ENCODE measurements around the gene PPP3CA.

The PPP3CA gene

DNA sequence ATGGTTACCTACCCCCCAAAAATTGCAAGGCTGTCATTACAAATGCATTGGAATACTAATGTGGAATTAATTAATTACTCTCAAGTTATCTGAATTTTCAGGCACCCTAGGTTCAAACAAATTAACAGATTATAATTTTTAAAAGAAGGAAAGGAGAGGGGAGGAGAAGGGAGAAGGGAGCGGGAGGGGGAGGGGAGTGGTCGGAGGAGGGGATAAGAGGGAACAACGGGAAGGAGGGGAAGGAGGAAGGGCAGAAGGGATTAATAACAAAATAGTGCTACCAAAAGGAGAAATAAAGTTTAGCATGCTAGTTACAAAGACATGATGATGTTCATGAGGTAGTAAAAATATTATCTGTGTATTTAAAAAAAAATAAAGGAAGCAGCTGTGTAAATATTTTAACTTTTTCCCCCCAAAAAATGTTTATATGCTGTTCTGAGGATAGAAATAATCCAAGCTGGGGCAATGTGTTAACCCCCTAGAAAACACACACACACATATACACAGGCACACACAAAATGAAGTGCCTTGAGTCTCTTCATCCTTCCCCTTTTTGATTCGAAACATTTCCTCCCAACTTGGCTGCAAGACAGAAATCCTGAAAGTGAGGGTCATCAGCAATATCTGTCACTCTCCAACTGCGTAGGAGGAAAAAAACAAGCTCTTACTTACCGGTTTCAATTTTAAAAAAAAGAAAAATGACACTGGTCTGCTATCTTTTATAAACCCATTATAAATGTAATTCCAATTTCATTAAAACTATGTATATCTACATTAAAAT, 58.8 kb downstream of the PPP3CA start:
- no peak for TF ChIP-seq ZBTB7A (IDR thresholded peaks at IDR 0.05; ENCODE audit: low read depth)
- TF ChIP-seq REST (IDR thresholded peaks at IDR 0.05; ENCODE audit: low read depth): no peak
- TF ChIP-seq TCF12 (IDR thresholded peaks at IDR 0.05; ENCODE audit: low read depth): no peak
- TF ChIP-seq CEBPB (IDR thresholded peaks at IDR 0.05): no peak
- no peak for TF ChIP-seq USF1 (IDR thresholded peaks at IDR 0.05)
- TF ChIP-seq, protein P1, sequence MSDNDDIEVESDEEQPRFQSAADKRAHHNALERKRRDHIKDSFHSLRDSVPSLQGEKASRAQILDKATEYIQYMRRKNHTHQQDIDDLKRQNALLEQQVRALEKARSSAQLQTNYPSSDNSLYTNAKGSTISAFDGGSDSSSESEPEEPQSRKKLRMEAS (IDR thresholded peaks at IDR 0.05): no peak
- no peak for TF ChIP-seq RAD21 (IDR thresholded peaks at IDR 0.05; ENCODE audit: low read depth)
- TF ChIP-seq TAF1 (IDR thresholded peaks at IDR 0.05; ENCODE audit: low read depth): no peak
- TF ChIP-seq EGR1 (IDR thresholded peaks at IDR 0.05): no peak
- no peak for TF ChIP-seq EP300 (IDR thresholded peaks at IDR 0.05; ENCODE audit: borderline replicate concordance)
- no peak for TF ChIP-seq YY1 (IDR thresholded peaks at IDR 0.05; ENCODE audit: low read depth)

DNA sequence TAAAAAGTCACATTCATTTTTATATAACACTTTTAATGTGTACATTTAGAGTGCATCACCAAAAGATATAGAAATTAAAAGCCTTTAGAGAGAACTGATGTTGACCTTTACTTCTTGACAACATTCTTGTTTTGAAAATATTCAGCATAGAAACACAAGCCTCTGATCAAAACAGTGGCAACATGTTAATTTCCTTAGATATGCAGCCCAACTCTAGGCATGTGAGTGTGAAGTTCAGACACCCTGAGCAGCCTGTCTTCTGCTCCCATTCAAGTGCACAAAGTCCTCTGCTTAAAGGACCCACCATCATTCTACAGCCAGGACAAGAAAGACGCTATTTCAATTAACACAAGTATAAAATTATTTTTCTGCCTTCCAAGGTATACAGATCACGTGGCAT, 60.0 kb downstream of the PPP3CA start:
- TF ChIP-seq TCF12 (IDR thresholded peaks at IDR 0.05; ENCODE audit: low read depth) (no peak), USF1 (IDR thresholded peaks at IDR 0.05) (no peak), CEBPB (IDR thresholded peaks at IDR 0.05) (no peak), FOXM1 (IDR thresholded peaks at IDR 0.05; ENCODE audit: borderline replicate concordance, low read depth) (no peak), CREB1 (IDR thresholded peaks at IDR 0.05; ENCODE audit: low read depth) (no peak), NFIC (IDR thresholded peaks at IDR 0.05) (no peak), TEAD4 (IDR thresholded peaks at IDR 0.05) (no peak), TAF1 (IDR thresholded peaks at IDR 0.05; ENCODE audit: low read depth) (no peak), EP300 (IDR thresholded peaks at IDR 0.05; ENCODE audit: borderline replicate concordance) (no peak), RAD21 (IDR thresholded peaks at IDR 0.05; ENCODE audit: low read depth) (no peak), YY1 (IDR thresholded peaks at IDR 0.05; ENCODE audit: low read depth) (no peak), EGR1 (IDR thresholded peaks at IDR 0.05) (no peak)
- TF ChIP-seq, protein P1 (IDR thresholded peaks at IDR 0.05): no peak

DNA sequence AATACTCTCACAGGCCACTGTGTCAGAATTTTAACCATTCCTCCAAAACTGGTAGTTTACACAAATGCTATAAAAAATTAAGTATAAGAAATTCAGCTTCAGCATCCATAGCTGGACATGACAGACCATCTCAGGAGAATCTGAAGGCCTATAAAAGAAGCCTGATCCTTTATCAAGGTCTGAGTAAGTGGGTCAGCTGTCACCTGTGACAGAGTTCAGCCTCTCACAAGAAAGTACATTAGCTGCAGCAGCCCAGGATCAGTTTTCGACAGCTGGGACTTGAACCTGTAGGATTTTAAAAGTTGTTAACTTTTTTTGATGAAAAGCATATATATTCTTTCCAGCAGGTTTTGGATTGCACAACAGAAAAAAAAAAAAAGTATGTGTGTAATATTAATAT, 60.7 kb downstream of the PPP3CA start:
- TF ChIP-seq REST (IDR thresholded peaks at IDR 0.05; ENCODE audit: low read depth): no peak
- no peak for TF ChIP-seq ZBTB7A (IDR thresholded peaks at IDR 0.05; ENCODE audit: low read depth)
- no peak for TF ChIP-seq TCF12 (IDR thresholded peaks at IDR 0.05; ENCODE audit: low read depth)
- no peak for TF ChIP-seq USF1 (IDR thresholded peaks at IDR 0.05)
- TF ChIP-seq CREB1 (IDR thresholded peaks at IDR 0.05; ENCODE audit: low read depth): no peak
- no peak for TF ChIP-seq NFIC (IDR thresholded peaks at IDR 0.05)
- TF ChIP-seq CEBPB (IDR thresholded peaks at IDR 0.05): no peak
- TF ChIP-seq YY1 (IDR thresholded peaks at IDR 0.05; ENCODE audit: low read depth): no peak
- TF ChIP-seq FOXM1 (IDR thresholded peaks at IDR 0.05; ENCODE audit: borderline replicate concordance, low read depth): no peak
- no peak for TF ChIP-seq EP300 (IDR thresholded peaks at IDR 0.05; ENCODE audit: borderline replicate concordance)
- no peak for TF ChIP-seq EGR1 (IDR thresholded peaks at IDR 0.05)
- TF ChIP-seq, protein P1 (IDR thresholded peaks at IDR 0.05): no peak
- TF ChIP-seq RAD21 (IDR thresholded peaks at IDR 0.05; ENCODE audit: low read depth): no peak
- TF ChIP-seq TAF1 (IDR thresholded peaks at IDR 0.05; ENCODE audit: low read depth): no peak
- no peak for TF ChIP-seq TEAD4 (IDR thresholded peaks at IDR 0.05)

DNA sequence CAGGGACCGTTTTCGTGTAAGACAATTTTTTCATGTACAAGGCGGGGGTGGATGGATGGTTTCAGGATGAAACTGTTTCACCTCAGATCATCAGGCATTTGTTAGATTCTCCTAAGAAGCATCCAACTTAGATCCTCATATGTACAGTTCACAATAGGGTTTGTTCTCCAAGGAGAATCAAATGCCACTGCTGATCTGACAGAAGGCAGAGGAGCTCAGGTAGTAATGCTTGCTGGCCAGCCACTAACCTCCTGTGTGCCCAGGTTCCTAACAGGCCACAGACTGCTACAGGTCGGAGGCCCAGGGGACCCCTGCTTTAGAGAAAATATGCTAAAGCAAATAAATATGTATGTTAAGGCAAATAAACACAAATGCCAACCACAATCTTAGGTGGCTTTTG, 61.3 kb downstream of the PPP3CA start:
- TF ChIP-seq RAD21 (IDR thresholded peaks at IDR 0.05; ENCODE audit: low read depth): no peak
- TF ChIP-seq TCF12 (IDR thresholded peaks at IDR 0.05; ENCODE audit: low read depth): no peak
- TF ChIP-seq, protein P1 (IDR thresholded peaks at IDR 0.05): no peak
- no peak for TF ChIP-seq EGR1 (IDR thresholded peaks at IDR 0.05)
- no peak for TF ChIP-seq FOXM1 (IDR thresholded peaks at IDR 0.05; ENCODE audit: borderline replicate concordance, low read depth)
- no peak for TF ChIP-seq ZBTB7A (IDR thresholded peaks at IDR 0.05; ENCODE audit: low read depth)
- TF ChIP-seq TAF1 (IDR thresholded peaks at IDR 0.05; ENCODE audit: low read depth): no peak
- TF ChIP-seq YY1 (IDR thresholded peaks at IDR 0.05; ENCODE audit: low read depth): no peak
- no peak for TF ChIP-seq NFIC (IDR thresholded peaks at IDR 0.05)
